Activated naive CD8-positive, alpha-beta T cell treated with anti-CD3 and anti-CD28 coated beads, Interleukin-2, amount 50 U/mL, for 24 hours (primary cell): ENCODE measurements around the gene KRT77.
A peak's percentile ranks its signal among the peaks of the same experiment; 100 is the strongest.

Experiments used
- ATAC-seq: fragments of 150-1000 bp; cut with Tn5 transposase; one replicate; pipeline ENCODE4 v1.10.0; 2021
- DNase-seq: peaks from one replicate; pipeline ENCODE4 v3.0.0; 2021
- H3K27ac Mint-ChIP-seq: one replicate; pipeline ENCODE4 v1.8.0; 2021; ENCODE audit warnings: mild to moderate bottlenecking, mixed read lengths
- H3K27me3 Mint-ChIP-seq: one replicate; pipeline ENCODE4 v1.8.0; 2021; ENCODE audit warnings: mixed read lengths
- H3K36me3 Mint-ChIP-seq: one replicate; pipeline ENCODE4 v1.8.0; 2021; ENCODE audit warnings: low read depth, mixed read lengths
- H3K4me1 Mint-ChIP-seq: one replicate; pipeline ENCODE4 v1.8.0; 2021; ENCODE audit warnings: mixed read lengths
- H3K4me3 Mint-ChIP-seq: one replicate; pipeline ENCODE4 v1.8.0; 2021; ENCODE audit warnings: mild to moderate bottlenecking, moderate library complexity, mixed read lengths
- H3K9me3 Mint-ChIP-seq: one replicate; pipeline ENCODE4 v1.8.0; 2021; ENCODE audit warnings: mixed read lengths

KRT77 gene

GRCh38 chr12:52655251-52655650 is 48.1 kb downstream of the KRT77 start:
- Mint-ChIP-seq H3K27me3 (no peaks in the 10 kb centered on the region), H3K36me3 (no peaks in the 10 kb centered on the region), H3K4me1 (no peaks in the 10 kb centered on the region), H3K9me3 (no peaks in the 10 kb centered on the region), H3K4me3 (no peak overlapping the region), H3K27ac (no peak overlapping the region)
- ATAC-seq (peak; percentile 46), DNase-seq (no peak)

GRCh38 chr12:52651726-52652261 is 51.5 kb downstream of the KRT77 start, which contains the start of gene KRT2:
Gene KRT2 (minus strand): TSS chr12:52652211. CDS start chr12:52652142, 69 bp downstream.
- ATAC-seq (no peak), DNase-seq (no peak)
- Mint-ChIP-seq H3K27me3 (no peaks in the 10 kb centered on the region), H3K4me1 (peaks cover 22% of the 10 kb centered on the region), H3K9me3 (no peaks in the 10 kb centered on the region), H3K4me3 (no peak within 1 kb of the TSS), H3K27ac (no peak within 1 kb of the TSS), H3K36me3 (no peaks in the 10 kb centered on the region)

DNA sequence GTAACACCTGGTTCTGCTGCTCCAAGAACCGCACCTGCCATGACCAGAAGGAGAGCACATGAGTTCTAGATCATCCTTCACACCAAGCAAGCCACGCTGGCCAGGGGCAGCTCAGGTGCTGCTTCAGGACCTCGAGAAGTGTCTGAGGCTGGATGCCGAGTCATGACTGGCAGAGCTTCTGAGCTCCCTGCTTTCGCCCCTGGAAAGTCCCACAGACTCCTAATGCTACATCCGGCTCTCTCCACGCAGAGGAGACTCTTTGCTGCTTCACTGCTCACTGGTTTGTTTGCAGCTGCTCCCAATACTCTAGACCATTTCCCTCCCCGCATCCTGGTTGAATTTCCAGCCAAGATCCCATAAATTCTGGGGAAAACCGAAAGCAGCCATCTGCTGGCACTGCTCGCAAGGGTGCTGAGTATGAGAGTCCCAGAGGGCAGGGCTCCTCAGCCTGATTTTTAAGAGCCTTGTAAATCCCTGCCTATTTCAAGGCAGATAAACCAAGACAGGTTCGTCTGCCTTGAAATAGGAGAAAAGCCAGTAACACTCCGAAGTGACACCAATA is 52.7 kb downstream of the KRT77 start:
- Mint-ChIP-seq H3K27me3 (no peaks in the 10 kb centered on the region), H3K4me1 (peaks cover 34% of the 10 kb centered on the region), H3K27ac (no peak overlapping the region), H3K36me3 (no peaks in the 10 kb centered on the region), H3K9me3 (no peaks in the 10 kb centered on the region), H3K4me3 (no peak overlapping the region)
- DNase-seq = no peak
- ATAC-seq = no peak

GRCh38 chr12:52649066-52649465 is 54.3 kb downstream of the KRT77 start:
- H3K27ac Mint-ChIP-seq = no peak overlapping the region
- ATAC-seq (no peak), DNase-seq (no peak)
- H3K27me3 Mint-ChIP-seq = no peaks in the 10 kb centered on the region
- H3K4me1 Mint-ChIP-seq = peaks cover 48% of the 10 kb centered on the region
- H3K4me3 Mint-ChIP-seq = no peak overlapping the region
- H3K9me3 Mint-ChIP-seq = no peaks in the 10 kb centered on the region
- no peaks in the 10 kb centered on the region for H3K36me3 Mint-ChIP-seq

DNA sequence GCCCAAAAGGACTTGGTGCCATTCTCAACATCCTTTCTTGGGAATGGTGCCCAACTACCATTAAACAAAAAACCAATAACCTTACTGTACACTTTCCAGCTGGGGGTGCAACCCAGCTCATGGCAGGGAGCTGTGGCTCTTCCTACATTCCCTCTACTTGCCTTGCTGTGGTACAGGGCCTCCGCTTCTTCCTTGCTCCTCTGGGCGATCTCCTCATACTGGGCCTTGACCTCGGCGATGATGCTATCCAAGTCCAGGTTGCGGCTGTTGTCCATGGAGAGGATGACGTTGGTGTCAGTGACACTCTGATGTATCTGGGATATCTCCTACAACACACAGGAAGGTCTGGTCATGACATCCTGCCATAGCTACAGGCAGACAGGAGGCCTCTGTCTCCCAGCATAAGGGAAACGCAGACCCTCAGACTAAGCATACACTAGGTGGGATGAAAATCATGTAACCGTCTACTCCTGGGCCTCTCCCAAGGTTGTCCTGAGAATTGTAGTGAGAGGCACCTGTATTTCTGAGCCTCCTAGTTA is 55.2 kb downstream of the KRT77 start:
- no peak for DNase-seq
- no peak for ATAC-seq
- Mint-ChIP-seq H3K36me3 (no peaks in the 10 kb centered on the region), H3K9me3 (no peaks in the 10 kb centered on the region), H3K27ac (no peak overlapping the region), H3K4me1 (peaks cover 51% of the 10 kb centered on the region), H3K27me3 (no peaks in the 10 kb centered on the region), H3K4me3 (no peak overlapping the region)

DNA sequence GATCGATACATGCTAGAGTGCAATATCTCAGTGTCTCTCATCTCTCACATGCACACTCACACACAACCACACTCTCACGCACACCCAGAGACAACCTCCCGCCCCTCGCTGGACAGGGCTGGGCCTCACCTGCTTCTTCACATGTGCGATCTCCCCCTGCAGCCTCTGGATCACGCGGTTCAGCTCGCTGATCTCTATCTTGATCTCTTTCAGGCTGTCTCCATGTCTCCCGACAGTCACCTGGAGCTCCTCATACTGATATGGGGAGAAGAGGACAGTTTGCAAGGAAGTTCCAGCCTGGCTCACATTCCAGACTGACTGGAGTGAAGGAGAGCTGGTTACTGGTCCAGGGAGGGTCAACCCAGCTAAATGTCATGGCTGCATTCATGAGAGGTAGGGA is 55.7 kb downstream of the KRT77 start:
- Mint-ChIP-seq H3K27ac (no peak overlapping the region), H3K9me3 (no peaks in the 10 kb centered on the region), H3K36me3 (no peaks in the 10 kb centered on the region), H3K27me3 (no peaks in the 10 kb centered on the region), H3K4me3 (no peak overlapping the region), H3K4me1 (peaks cover 53% of the 10 kb centered on the region)
- DNase-seq = no peak
- ATAC-seq = no peak

DNA sequence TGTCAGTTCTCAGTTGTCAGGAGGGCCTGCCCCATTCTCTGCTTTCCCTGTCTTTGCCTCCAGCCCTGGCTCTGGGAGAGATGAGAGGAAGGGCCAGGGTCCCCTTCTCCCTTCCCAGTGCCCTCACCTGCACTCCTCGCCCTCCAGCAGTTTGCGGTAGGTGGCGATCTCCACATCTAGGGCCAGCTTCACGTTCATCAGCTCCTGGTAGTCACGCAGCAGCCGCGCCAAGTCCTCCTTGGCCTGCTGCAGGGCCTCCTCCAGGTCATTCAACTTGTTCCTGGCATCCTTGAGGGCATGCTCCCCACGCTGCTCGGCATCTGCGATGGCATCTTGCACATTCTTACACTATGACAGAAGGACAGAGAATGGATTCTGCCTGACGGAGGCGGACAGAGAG is 56.7 kb downstream of the KRT77 start:
- Mint-ChIP-seq H3K4me3 (no peak overlapping the region), H3K9me3 (no peaks in the 10 kb centered on the region), H3K36me3 (no peaks in the 10 kb centered on the region), H3K27ac (no peak overlapping the region), H3K27me3 (no peaks in the 10 kb centered on the region), H3K4me1 (peaks cover 61% of the 10 kb centered on the region)
- ATAC-seq (no peak), DNase-seq (no peak)

- Mint-ChIP-seq H3K27ac (no peak overlapping the region), H3K36me3 (no peaks in the 10 kb centered on the region), H3K4me1 (peaks cover 65% of the 10 kb centered on the region), H3K27me3 (no peaks in the 10 kb centered on the region), H3K4me3 (no peak overlapping the region), H3K9me3 (no peaks in the 10 kb centered on the region)
- ATAC-seq (no peak), DNase-seq (no peak)
Measured at GRCh38 chr12:52645982-52646381, 57.3 kb downstream of the KRT77 start.

DNA sequence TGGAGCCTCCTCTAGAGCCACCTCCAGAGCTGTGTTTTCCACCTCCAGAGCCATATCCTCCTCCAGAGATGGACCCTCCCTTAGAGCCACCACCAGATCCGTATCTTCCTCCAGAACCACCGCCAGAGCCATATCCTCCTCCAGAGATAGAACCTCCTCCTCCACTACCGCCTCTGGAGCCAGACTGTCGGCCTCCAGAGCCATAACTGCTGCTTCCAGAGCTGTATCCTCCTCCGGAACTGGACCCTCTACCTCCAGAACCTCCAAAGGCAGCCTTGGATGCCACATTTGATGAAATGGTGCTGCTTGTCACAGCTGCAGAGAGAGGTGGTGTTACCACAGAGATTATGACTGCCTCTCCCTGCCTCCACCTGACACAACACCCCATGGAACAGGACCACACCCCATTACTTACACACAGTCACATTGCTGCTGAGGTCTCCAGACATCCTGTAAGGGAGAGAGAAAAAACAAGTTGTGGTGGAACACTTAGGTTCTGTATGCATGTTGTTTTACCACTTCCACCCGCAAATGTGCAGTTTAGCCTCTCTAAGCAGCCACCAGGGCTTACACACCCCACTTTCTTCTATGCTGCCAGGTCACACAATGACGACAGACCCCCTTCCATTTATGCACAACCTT is 58.1 kb downstream of the KRT77 start:
- Mint-ChIP-seq H3K9me3 (no peaks in the 10 kb centered on the region), H3K27me3 (no peaks in the 10 kb centered on the region), H3K4me3 (no peak overlapping the region), H3K4me1 (peaks cover 67% of the 10 kb centered on the region), H3K27ac (peak overlapping the region; percentile 73), H3K36me3 (no peaks in the 10 kb centered on the region)
- DNase-seq (no peak), ATAC-seq (peak; percentile 76)

GRCh38 chr12:52644078-52644415 is 59.3 kb downstream of the KRT77 start:
- Mint-ChIP-seq H3K9me3 (no peaks in the 10 kb centered on the region), H3K27ac (no peak overlapping the region), H3K4me1 (peaks cover 62% of the 10 kb centered on the region), H3K36me3 (no peaks in the 10 kb centered on the region), H3K4me3 (no peak overlapping the region), H3K27me3 (no peaks in the 10 kb centered on the region)
- ATAC-seq (no peak), DNase-seq (no peak)

DNA sequence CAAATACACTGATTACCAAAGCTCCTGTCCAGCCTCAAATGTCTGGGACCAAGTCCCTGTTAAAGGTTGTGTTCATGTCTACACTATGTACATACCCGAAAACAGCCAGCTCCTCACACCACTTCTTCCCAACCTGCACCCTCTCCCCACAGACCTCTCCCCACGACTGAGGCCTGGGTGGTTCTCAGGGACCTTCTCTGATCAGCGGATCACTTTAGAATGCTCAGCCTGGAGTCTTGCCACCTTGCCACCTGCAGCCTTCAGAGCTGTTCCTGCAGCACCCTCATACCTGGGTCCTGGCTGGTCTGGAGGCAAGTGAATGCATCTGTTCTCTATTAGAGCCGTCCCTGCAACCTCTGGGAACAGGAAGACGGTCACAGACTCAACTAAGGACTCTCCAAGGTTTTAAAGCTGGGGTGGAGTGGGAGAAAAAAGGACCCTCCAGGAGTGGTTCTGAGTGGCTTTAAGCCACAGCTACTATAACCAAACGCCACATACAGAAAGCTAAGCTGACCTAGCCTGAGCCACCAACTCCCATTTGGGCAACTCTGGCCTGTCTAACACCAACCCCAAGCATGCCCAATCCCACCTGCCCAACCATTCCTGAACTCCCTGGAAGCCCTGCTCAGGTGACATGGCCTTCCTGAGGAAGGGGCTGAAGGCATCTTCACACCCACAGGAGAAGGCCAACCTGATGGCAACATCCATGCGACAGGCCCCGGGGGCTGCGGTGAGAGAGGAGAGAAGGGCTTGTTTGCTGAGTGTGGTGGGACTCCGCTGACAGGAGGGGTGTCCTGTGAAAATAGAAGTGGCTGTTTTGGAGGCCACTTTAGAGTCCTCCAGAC is 59.9 kb downstream of the KRT77 start:
- Mint-ChIP-seq H3K36me3 (no peaks in the 10 kb centered on the region), H3K27me3 (no peaks in the 10 kb centered on the region), H3K9me3 (no peaks in the 10 kb centered on the region), H3K4me1 (peaks cover 58% of the 10 kb centered on the region), H3K27ac (no peak overlapping the region), H3K4me3 (no peak overlapping the region)
- no peak for DNase-seq
- no peak for ATAC-seq

DNA sequence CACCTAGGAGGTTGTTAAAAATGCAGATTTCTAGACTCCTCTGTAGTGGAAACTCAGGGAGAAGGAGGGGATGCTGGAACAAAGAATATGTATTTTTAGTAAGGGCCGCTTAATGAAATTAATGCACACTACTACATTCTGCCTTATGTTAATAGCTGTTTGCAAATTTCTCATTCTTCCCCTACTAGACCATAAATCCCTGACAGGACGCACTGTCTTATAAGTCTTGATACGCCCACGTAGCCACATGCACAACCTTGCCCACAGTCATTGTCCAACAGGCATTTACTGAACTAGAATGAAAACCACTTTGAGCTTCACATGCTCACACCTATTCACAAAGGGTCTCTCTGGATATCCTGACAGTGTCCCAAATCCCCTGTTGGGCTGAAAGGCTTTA is 61.9 kb downstream of the KRT77 start:
- Mint-ChIP-seq H3K27me3 (no peaks in the 10 kb centered on the region), H3K27ac (no peak overlapping the region), H3K4me1 (peaks cover 46% of the 10 kb centered on the region)

More for the DNA sequence above, 61.9 kb downstream of the KRT77 start:
- ATAC-seq (no peak), DNase-seq (no peak)
- Mint-ChIP-seq H3K4me3 (no peak overlapping the region), H3K9me3 (no peaks in the 10 kb centered on the region), H3K36me3 (no peaks in the 10 kb centered on the region)
